Panc1 (cell line): ENCODE measurements around the gene MAD1L1.

Experiments used
- CTCF ChIP-seq: fragments of 450-650 bp; IDR thresholded peaks from 2 replicates; pipeline ENCODE4 v1.5.1; 2017; ENCODE audit warnings: mild to moderate bottlenecking
- REST ChIP-seq, 2 experiments: IDR thresholded peaks; 2 replicates each; pipeline ENCODE4 v1.6.1; 2011 to 2012; ENCODE audit warnings: low read depth in 2 of 2, control low read depth in 1 of 2, low read length in 1 of 2, mild to moderate bottlenecking in 1 of 2, moderate library complexity in 1 of 2; ENCODE audit not compliant: insufficient read depth in 1 of 2
- SIN3A ChIP-seq: IDR thresholded peaks from 2 replicates; pipeline ENCODE4 v1.6.1; 2012; ENCODE audit warnings: low read depth, mild to moderate bottlenecking, low read length, moderate library complexity, borderline replicate concordance; ENCODE audit not compliant: insufficient read depth

GRCh38 chr7:1968397-1969111, 264.2 kb downstream of the MAD1L1 start:
- TF ChIP-seq CTCF, result no peak
- no peak for TF ChIP-seq REST (IDR thresholded peaks at IDR 0.05; ENCODE audit: insufficient read depth in 1 of 2, low read depth in 2 of 2, low read length in 1 of 2)
- TF ChIP-seq SIN3A, result no peak
